Peyer's patch (tissue), 4 donors: Measurements from ENCODE around the gene CLASP1. TPM values are rescaled to one million over a fixed set of nuclear protein-coding genes. Genes with fewer than 3 reads are reported as not detected.

Experiments
- DNase-seq, 3 donors: peaks; one replicate each; pipeline ENCODE4 v3.0.0-alpha.2; 2017 to 2019
- H3K27ac ChIP-seq, 4 donors: fragments of 200-600 bp; sonication (generic); one replicate each; pipeline ENCODE4 v1.5.1; 2016 to 2019
- H3K27me3 ChIP-seq, 2 donors: fragments of 200-600 bp; sonication (generic); one replicate each; pipeline ENCODE4 v1.5.1; 2019
- H3K36me3 ChIP-seq, 3 donors: fragments of 200-600 bp; sonication (generic); one replicate each; pipeline ENCODE4 v1.5.1; 2016 to 2019
- H3K4me1 ChIP-seq, 4 donors: fragments of 200-600 bp; sonication (generic); one replicate each; pipeline ENCODE4 v1.5.1; 2016 to 2019
- H3K4me3 ChIP-seq, 4 donors: fragments of 200-600 bp; sonication (generic); 1 replicate in 3 of 4; 2 replicates in 1 of 4; pipeline ENCODE4 v1.5.1; 2016 to 2019; ENCODE audit warnings: mild to moderate bottlenecking in 1 of 4
- H3K9me3 ChIP-seq, 4 donors: fragments of 200-600 bp; sonication (generic); one replicate each; pipeline ENCODE4 v1.5.1; 2016 to 2019; ENCODE audit warnings: mild to moderate bottlenecking in 1 of 4
- POLR2A ChIP-seq, 2 donors: fragments of 450-650 bp; IDR thresholded peaks; one replicate each; pipeline ENCODE4 v1.5.1; 2017; ENCODE audit warnings: antibody characterized with exemption in 2 of 2, mild to moderate bottlenecking in 2 of 2, moderate library complexity in 2 of 2
- total RNA-seq, 4 donors: library from RNA; depleted of rRNA; stranded (reverse); fragments of >200 nt; gene quantifications; one replicate each; pipeline ENCODE4 v1.1.0, GENCODE V29; 2016
- TF ChIP-seq, protein P1 (sequence below), 6 experiments: fragments of 450-650 bp in 4 of 6; fragments of 200-600 bp in 2 of 6; sonication (generic) in 1 of 6; IDR thresholded peaks; one replicate each; pipeline ENCODE4 v1.5.1; 2017 to 2019; ENCODE audit warnings: antibody characterized with exemption in 6 of 6, mild to moderate bottlenecking in 3 of 6, moderate library complexity in 1 of 6

The CLASP1 gene
- total RNA-seq, 4 donors from 2014 or later = 30.5 to 130 (median 73.7) TPM

- H3K4me1 ChIP-seq = peaks cover 0 to 4% (median 0%) of the 10 kb centered on the region in 4 donors
- H3K9me3 ChIP-seq = no peaks in the 10 kb centered on the region
- H3K27ac ChIP-seq = no peak overlapping the region
- no peak for DNase-seq
- no peak for TF ChIP-seq POLR2A (IDR thresholded peaks at IDR 0.05)
- TF ChIP-seq, protein P1, sequence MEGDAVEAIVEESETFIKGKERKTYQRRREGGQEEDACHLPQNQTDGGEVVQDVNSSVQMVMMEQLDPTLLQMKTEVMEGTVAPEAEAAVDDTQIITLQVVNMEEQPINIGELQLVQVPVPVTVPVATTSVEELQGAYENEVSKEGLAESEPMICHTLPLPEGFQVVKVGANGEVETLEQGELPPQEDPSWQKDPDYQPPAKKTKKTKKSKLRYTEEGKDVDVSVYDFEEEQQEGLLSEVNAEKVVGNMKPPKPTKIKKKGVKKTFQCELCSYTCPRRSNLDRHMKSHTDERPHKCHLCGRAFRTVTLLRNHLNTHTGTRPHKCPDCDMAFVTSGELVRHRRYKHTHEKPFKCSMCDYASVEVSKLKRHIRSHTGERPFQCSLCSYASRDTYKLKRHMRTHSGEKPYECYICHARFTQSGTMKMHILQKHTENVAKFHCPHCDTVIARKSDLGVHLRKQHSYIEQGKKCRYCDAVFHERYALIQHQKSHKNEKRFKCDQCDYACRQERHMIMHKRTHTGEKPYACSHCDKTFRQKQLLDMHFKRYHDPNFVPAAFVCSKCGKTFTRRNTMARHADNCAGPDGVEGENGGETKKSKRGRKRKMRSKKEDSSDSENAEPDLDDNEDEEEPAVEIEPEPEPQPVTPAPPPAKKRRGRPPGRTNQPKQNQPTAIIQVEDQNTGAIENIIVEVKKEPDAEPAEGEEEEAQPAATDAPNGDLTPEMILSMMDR (IDR thresholded peaks at IDR 0.05) = no peak
- peaks cover 0 to 45% (median 0%) of the 10 kb centered on the region in 3 donors for H3K36me3 ChIP-seq
- H3K27me3 ChIP-seq = no peaks in the 10 kb centered on the region
- H3K4me3 ChIP-seq = no peak overlapping the region
Observed at GRCh38 chr2:121366040-121366439, 283.2 kb downstream of the CLASP1 start.

DNA sequence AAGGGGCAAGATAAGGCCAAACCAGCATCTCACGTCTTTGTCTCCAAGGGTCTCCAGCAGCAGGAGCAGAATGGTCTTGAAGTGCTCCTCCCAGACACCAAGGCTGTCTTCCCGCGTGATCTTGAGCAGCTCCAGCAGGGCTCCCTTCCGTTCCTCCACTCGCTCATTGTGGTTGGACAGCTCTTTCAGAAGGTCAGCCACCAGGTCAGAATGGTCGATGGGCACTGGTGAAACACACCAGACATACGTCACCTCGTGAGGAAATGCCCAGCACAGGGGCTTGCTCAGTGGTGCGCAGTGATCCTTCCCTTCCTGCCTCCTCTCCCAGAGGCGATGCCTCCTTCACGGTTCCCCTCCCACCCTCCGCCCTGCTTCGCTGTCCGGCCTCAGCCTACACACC lies 284.2 kb downstream of the CLASP1 start:
- no peaks in the 10 kb centered on the region for H3K27me3 ChIP-seq
- DNase-seq = no peak
- H3K4me1 ChIP-seq = peaks cover 0 to 4% (median 0%) of the 10 kb centered on the region in 4 donors
- no peak for TF ChIP-seq POLR2A (IDR thresholded peaks at IDR 0.05)
- TF ChIP-seq, protein P1 (IDR thresholded peaks at IDR 0.05) = no peak
- no peak overlapping the region for H3K27ac ChIP-seq
- H3K9me3 ChIP-seq = no peaks in the 10 kb centered on the region
- H3K36me3 ChIP-seq = peaks cover 0 to 45% (median 0%) of the 10 kb centered on the region in 3 donors
- H3K4me3 ChIP-seq = no peak overlapping the region

- TF ChIP-seq, protein P1 (IDR thresholded peaks at IDR 0.05) = no peak
- no peak for TF ChIP-seq POLR2A (IDR thresholded peaks at IDR 0.05)
- Histone ChIP-seq H3K36me3 (peaks cover 0 to 45% (median 0%) of the 10 kb centered on the region in 3 donors), H3K9me3 (no peaks in the 10 kb centered on the region), H3K4me1 (peaks cover 0 to 4% (median 0%) of the 10 kb centered on the region in 4 donors), H3K27me3 (no peaks in the 10 kb centered on the region), H3K4me3 (no peak overlapping the region), H3K27ac (peak overlapping the region in 1 of 4 donors; percentile 20)
- peak in 1 of 3 donors; percentile 57 for DNase-seq
Observed at GRCh38 chr2:121363632-121364420, 285.4 kb downstream of the CLASP1 start.

DNA sequence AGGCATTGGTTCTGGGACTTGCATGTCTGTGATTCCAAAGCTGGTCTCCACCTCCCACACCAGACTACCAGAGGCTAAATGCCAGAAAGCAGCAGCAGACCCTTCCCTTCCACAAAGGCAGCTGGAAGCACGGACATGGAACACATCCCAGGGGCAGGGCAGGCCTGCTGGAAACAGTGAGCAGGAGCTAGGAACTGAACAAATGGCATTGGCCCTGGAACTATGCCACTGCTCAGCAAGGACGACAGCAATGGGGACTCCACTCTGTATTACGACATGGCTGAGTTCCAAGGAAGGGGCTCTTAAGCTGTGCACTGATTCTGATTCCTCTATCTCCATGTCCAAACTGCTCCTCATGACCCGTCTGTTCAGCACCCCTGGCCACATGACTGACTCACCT lies 286.5 kb downstream of the CLASP1 start:
- no peak for DNase-seq
- Histone ChIP-seq H3K4me1 (peaks cover 0 to 4% (median 0%) of the 10 kb centered on the region in 4 donors), H3K4me3 (no peak overlapping the region), H3K27me3 (no peaks in the 10 kb centered on the region), H3K36me3 (peaks cover 0 to 46% (median 0%) of the 10 kb centered on the region in 3 donors), H3K9me3 (no peaks in the 10 kb centered on the region), H3K27ac (no peak overlapping the region)
- TF ChIP-seq, protein P1 (IDR thresholded peaks at IDR 0.05) = no peak
- no peak for TF ChIP-seq POLR2A (IDR thresholded peaks at IDR 0.05)

GRCh38 chr2:121362226-121362625 lies 287.0 kb downstream of the CLASP1 start:
- peaks cover 0 to 46% (median 0%) of the 10 kb centered on the region in 3 donors for H3K36me3 ChIP-seq
- no peaks in the 10 kb centered on the region for H3K9me3 ChIP-seq
- TF ChIP-seq, protein P1 (IDR thresholded peaks at IDR 0.05) = no peak
- no peak for TF ChIP-seq POLR2A (IDR thresholded peaks at IDR 0.05)
- no peaks in the 10 kb centered on the region for H3K27me3 ChIP-seq
- no peak overlapping the region for H3K4me3 ChIP-seq
- DNase-seq = no peak
- peaks cover 0 to 4% (median 0%) of the 10 kb centered on the region in 4 donors for H3K4me1 ChIP-seq
- H3K27ac ChIP-seq = no peak overlapping the region
